ENCODE measurements around the gene AADACL4. TPM values are rescaled to one million over a fixed set of nuclear protein-coding genes. Genes with fewer than 3 reads are reported as not detected.

The AADACL4 gene
- total RNA-seq, 4 donors from 2014 or later, result 0.59 TPM; not detected in 3

DNA sequence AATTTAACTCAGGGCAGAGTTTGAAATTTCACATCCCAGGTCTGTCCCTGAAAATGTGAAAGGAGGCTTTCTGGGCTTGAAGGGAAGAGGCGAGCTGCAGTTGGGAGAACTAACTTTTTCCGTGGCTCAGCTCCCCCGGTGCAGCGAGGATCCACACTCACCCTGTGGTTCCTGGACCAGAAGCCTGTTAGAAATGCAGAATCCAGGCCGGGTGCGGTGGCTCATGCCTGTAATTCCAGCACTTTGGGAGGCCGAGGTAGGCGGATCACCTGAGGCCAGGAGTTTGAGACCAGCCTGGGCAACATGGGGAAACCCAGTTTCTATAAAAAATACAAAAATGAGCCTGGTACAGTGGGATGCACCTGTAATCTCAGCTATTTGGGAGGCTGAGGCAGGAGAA lies 23.0 kb upstream of the AADACL4 start:
- TF ChIP-seq, protein P1, sequence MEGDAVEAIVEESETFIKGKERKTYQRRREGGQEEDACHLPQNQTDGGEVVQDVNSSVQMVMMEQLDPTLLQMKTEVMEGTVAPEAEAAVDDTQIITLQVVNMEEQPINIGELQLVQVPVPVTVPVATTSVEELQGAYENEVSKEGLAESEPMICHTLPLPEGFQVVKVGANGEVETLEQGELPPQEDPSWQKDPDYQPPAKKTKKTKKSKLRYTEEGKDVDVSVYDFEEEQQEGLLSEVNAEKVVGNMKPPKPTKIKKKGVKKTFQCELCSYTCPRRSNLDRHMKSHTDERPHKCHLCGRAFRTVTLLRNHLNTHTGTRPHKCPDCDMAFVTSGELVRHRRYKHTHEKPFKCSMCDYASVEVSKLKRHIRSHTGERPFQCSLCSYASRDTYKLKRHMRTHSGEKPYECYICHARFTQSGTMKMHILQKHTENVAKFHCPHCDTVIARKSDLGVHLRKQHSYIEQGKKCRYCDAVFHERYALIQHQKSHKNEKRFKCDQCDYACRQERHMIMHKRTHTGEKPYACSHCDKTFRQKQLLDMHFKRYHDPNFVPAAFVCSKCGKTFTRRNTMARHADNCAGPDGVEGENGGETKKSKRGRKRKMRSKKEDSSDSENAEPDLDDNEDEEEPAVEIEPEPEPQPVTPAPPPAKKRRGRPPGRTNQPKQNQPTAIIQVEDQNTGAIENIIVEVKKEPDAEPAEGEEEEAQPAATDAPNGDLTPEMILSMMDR (IDR thresholded peaks at IDR 0.05), result no peak
- intact Hi-C loops (cut with DNase I; ENCODE audit: low total_unique reads), result loop anchor here (10.0 kb wide), 1 partner anchor 306 kb away; no protein-coding TSS in a partner anchor
- no peak for DNase-seq (ENCODE audit: low spot score in 2 of 2)
- H3K4me3 ChIP-seq (ENCODE audit: low read depth, poor library complexity, severe bottlenecking), result no peak overlapping the region
- 92% methylated on average over 8 of the region's 8 CpGs for WGBS, 2 donors

DNA sequence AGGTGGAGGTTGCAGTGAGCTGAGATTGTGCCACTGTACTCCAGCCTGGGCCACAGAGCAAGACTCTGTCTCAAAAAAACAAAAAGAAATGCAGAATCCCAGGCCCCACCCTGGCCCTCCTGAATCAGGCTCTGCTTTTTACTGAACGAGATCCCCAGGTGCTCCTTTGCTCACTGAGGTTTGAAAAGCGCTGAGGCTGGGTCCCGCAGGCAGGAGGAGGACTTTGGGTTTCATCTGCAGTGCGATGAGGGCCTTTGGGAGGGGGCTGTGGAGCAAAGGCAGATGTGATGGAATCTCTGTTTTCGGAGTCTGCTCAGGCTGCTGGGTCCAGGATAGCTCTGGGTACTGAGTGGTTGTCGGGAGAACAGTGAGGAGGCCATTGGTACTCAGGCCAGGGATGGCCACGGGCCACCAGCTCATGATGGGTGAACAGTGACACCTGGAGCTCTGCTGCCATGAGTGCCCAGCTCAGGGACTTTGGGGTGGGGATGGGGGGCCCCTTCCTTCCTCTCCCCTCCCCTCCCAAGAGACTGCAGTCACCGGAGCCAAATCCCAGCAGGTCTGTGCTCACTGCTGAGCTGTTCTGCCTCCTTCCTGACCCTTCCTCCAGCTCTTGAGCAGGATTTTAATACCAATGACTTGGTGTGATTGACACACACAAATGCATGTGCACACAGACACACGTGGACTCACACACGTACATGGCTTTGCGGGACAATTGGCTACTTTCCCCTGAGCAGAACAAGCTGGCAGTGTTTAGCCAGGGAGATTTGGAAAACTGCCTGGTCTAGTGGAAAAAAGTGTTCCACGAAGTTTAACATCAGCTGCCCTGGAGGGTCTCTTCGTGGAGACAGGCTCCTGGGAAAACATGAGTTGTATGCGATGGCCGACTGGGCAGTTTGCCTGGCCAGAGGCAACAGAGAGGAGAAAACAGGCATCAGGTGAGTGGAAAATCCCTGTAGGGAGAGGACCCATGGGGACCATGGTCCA lies 22.2 kb upstream of the AADACL4 start:
- no peak for TF ChIP-seq POLR2A (IDR thresholded peaks at IDR 0.05)
- TF ChIP-seq, protein P1 (IDR thresholded peaks at IDR 0.05), result no peak
- intact Hi-C loops (cut with DNase I; ENCODE audit: low total_unique reads), result loop anchor here (10.0 kb wide), 1 partner anchor 307 kb away; no protein-coding TSS in a partner anchor
- DNase-seq (ENCODE audit: low spot score in 2 of 2), result no peak
- H3K4me3 ChIP-seq (ENCODE audit: low read depth, poor library complexity, severe bottlenecking), result no peak overlapping the region
- 59 to 74% methylated on average over 14 to 15 of the region's 15 CpGs for WGBS, 2 donors

DNA sequence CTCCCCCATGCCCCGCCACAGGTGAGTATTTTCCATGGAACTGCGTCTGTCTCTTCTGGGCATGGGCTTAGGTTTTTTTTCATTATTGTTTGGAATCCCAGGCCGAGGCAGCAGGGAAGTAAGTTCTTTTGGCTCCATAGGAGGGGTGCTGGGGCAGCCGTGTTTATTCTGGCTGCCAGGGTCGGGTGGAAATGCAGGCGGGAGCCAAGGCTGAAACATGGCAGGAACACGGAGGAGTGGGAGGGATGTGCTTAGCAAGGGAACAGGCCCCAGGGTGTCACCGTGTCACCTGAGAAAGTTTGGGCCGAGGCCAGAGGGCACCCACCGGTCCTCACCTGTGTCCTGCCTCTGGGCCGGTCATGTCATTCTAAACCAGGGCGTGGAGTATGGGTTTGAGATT lies 21.4 kb upstream of the AADACL4 start:
- no peak for DNase-seq (ENCODE audit: low spot score in 2 of 2)
- intact Hi-C loops (cut with DNase I; ENCODE audit: low total_unique reads), result loop anchor here (10.0 kb wide), 1 partner anchor 308 kb away; no protein-coding TSS in a partner anchor
- 44 to 59% methylated on average over 12 of the region's 12 CpGs for WGBS, 2 donors

DNA sequence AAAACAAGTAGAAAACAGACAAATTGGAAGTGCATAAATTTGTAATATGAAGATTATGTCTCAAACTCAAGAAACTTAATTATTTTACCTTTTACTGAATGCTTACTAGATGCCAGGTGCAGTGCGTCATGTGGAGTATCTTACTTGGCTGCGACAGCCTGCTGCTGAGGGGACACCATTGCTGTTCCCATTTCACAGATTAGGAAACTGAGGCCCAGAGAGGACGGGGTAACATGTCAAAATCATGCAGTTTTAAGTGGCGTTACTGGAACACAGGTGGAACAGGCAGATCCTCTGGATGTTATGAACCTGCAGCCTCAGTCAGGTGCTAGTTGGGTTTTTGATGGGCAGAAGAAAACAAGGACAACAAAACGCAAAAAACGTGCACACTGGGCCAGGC lies 18.6 kb upstream of the AADACL4 start:
- H3K4me3 ChIP-seq (ENCODE audit: low read depth, poor library complexity, severe bottlenecking), result no peak overlapping the region
- 84 to 92% methylated on average over 6 of the region's 6 CpGs for WGBS, 2 donors
- DNase-seq (ENCODE audit: low spot score in 2 of 2), result no peak
- no peak for TF ChIP-seq POLR2A (IDR thresholded peaks at IDR 0.05)
- intact Hi-C loops (cut with DNase I; ENCODE audit: low total_unique reads), result loop anchor here (10.0 kb wide), 1 partner anchor 310 kb away; no protein-coding TSS in a partner anchor

More for the DNA sequence above, 21.4 kb upstream of the AADACL4 start:
- TF ChIP-seq POLR2A (IDR thresholded peaks at IDR 0.05), result no peak
- TF ChIP-seq, protein P1 (IDR thresholded peaks at IDR 0.05), result no peak
- H3K4me3 ChIP-seq (ENCODE audit: low read depth, poor library complexity, severe bottlenecking), result no peak overlapping the region

DNA sequence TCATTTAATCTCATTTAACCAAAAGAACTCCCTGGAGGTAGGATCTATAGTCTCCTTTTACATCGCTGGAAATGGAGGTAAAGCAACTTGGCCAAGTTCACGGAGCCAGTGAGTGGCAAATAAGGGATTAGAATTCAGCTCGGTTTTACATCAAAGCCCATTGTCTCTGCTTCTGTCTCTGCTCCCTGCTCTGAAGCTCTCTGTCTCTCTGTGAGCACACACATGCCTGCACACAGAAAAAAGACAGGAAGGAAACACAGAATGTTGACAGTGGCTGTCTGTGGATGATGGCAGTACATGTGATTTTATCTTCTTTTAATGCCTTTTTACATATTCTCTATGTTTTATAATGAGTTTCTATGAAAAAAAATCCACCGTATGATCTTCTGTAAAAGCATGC lies 17.0 kb upstream of the AADACL4 start:
- no peak overlapping the region for H3K4me3 ChIP-seq (ENCODE audit: low read depth, poor library complexity, severe bottlenecking)
- no peak for TF ChIP-seq POLR2A (IDR thresholded peaks at IDR 0.05)
- TF ChIP-seq, protein P1 (IDR thresholded peaks at IDR 0.05), result no peak
- intact Hi-C loops (cut with DNase I; ENCODE audit: low total_unique reads), result loop anchor here (10.0 kb wide), 1 partner anchor 312 kb away; no protein-coding TSS in a partner anchor
- WGBS, 2 donors, result 60 to 63% methylated on average over 4 of the region's 4 CpGs
- no peak for DNase-seq (ENCODE audit: low spot score in 2 of 2)

DNA sequence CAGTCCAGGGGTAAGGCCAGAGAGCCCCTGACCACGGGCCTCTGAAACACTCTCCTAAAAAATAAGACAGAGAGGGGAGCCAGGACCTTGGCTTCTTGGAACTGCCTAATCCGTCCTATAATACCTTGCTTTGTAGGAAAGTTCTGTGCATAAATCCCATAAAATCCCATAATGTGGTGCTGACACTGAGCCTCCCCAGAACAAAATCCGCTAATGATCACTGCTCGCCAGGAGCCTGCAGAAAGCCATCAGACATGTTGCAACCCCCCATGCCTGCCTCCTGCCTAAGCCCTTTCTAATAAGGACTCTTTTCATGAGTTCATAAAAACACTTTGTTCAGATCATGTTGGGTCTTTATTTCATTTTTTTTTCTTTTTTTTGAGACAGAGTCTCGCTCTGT lies 16.6 kb upstream of the AADACL4 start:
- no peak overlapping the region for H3K4me3 ChIP-seq (ENCODE audit: low read depth, poor library complexity, severe bottlenecking)
- no peak for DNase-seq (ENCODE audit: low spot score in 2 of 2)
- 76 to 83% methylated on average over 5 of the region's 5 CpGs for WGBS, 2 donors
- TF ChIP-seq, protein P1 (IDR thresholded peaks at IDR 0.05), result no peak
- no peak for TF ChIP-seq POLR2A (IDR thresholded peaks at IDR 0.05)
- intact Hi-C loops (cut with DNase I; ENCODE audit: low total_unique reads), result loop anchor here (10.0 kb wide), 1 partner anchor 312 kb away; no protein-coding TSS in a partner anchor

Data from lower leg skin (tissue), 4 donors.